ENCODE measurements around the gene HLCS. TPM values are rescaled to one million over a fixed set of nuclear protein-coding genes. Genes with fewer than 3 reads are reported as not detected.

The HLCS gene
- total and polyA plus RNA-seq, 2 donors (not counting 3 experiments of a cell fraction or from before 2014, with no cell fraction given), result 6.7 to 17.2 TPM

DNA sequence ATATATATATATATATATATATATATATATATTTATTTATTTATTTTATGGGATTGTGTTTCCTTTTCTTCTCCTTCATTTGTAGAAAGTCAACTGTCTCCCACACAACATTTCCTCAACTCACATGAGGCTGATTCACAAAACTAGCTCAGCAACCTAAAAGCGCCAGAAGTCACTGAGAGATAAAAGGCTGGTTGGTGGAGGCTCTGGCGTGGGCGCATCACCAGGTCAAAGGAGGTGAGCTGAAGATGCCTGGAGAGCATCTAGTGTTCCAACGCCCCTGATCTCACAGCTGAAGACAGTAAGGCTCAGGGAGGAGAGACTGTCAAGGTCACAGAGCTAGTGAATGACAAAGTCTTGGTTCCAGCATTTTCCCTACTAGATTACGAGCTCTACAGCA lies 78.0 kb downstream of the HLCS start:
- no peak overlapping the region for H3K27ac ChIP-seq (ENCODE audit: insufficient read depth, low read depth, low read length)
- TF ChIP-seq, protein P1, sequence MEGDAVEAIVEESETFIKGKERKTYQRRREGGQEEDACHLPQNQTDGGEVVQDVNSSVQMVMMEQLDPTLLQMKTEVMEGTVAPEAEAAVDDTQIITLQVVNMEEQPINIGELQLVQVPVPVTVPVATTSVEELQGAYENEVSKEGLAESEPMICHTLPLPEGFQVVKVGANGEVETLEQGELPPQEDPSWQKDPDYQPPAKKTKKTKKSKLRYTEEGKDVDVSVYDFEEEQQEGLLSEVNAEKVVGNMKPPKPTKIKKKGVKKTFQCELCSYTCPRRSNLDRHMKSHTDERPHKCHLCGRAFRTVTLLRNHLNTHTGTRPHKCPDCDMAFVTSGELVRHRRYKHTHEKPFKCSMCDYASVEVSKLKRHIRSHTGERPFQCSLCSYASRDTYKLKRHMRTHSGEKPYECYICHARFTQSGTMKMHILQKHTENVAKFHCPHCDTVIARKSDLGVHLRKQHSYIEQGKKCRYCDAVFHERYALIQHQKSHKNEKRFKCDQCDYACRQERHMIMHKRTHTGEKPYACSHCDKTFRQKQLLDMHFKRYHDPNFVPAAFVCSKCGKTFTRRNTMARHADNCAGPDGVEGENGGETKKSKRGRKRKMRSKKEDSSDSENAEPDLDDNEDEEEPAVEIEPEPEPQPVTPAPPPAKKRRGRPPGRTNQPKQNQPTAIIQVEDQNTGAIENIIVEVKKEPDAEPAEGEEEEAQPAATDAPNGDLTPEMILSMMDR (IDR thresholded peaks at IDR 0.05; ENCODE audit: extremely low read depth in 1 of 2, insufficient read depth in 1 of 2, low read depth in 1 of 2, low read length in 2 of 2), result no peak
- TF ChIP-seq MYC (IDR thresholded peaks at IDR 0.05; ENCODE audit: low read depth, low read length), result no peak

DNA sequence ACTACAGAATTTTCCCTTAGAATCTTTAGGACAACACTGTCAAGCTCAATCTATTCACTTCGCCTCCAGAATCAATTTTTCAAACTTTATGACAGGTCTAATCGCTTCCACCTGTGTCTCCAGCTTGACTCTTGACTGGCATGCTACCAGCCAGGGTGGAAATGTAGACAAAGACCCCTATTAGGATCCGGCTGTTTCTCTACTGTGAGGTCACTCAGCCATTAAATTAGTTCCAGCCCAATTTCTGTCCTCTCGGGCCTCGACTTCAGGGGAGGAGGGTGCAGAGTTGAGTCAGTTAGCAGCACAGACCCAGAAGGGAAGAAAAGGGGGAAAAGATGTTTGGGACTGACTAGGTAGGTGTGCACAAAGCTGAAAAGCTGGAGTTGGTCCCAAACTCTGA lies 78.5 kb downstream of the HLCS start:
- ChIA-PET POLR2A (no interaction called here), CTCF (interaction anchor here (1.0 to 2.8 kb wide), 3 partner anchors 12 to 34 kb away, joined by 3 to 11 read pairs (median 4); no protein-coding TSS in a partner anchor)
- no peak overlapping the region for H2AFZ ChIP-seq (ENCODE audit: low read depth, low read length)
- intact Hi-C loops (cut with micrococcal nuclease), result no loop called here
- DNase-seq (ENCODE audit: low read depth, low spot score), result no peak
- TF ChIP-seq JUN (IDR thresholded peaks at IDR 0.05; ENCODE audit: borderline replicate concordance, insufficient read depth, insufficient read length, low read depth) (no peak), EZH2 (IDR thresholded peaks at IDR 0.05; ENCODE audit: borderline replicate concordance, low read depth, low read length, severe bottlenecking) (no peak), POLR2A (IDR thresholded peaks at IDR 0.05; ENCODE audit: low read depth, low read length) (no peak), MYC (IDR thresholded peaks at IDR 0.05; ENCODE audit: low read depth, low read length) (no peak), POLR2AphosphoS5 (IDR thresholded peaks at IDR 0.05; ENCODE audit: insufficient read depth, low read depth, low read length) (no peak), FOS (IDR thresholded peaks at IDR 0.05; ENCODE audit: borderline replicate concordance, insufficient read depth, low read length) (no peak), GATA2 (IDR thresholded peaks at IDR 0.05; ENCODE audit: insufficient read depth, insufficient read length, low read depth, low read length) (no peak)
- TF ChIP-seq, protein P2, sequence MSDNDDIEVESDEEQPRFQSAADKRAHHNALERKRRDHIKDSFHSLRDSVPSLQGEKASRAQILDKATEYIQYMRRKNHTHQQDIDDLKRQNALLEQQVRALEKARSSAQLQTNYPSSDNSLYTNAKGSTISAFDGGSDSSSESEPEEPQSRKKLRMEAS (IDR thresholded peaks at IDR 0.05; ENCODE audit: insufficient read depth, insufficient read length), result no peak
- TF ChIP-seq, protein P1 (IDR thresholded peaks at IDR 0.05; ENCODE audit: extremely low read depth in 1 of 2, insufficient read depth in 1 of 2, low read depth in 1 of 2, low read length in 2 of 2), result no peak
- H3K4me1 ChIP-seq (ENCODE audit: control insufficient read depth, extremely low read depth, insufficient read depth, low read length), result no peaks in the 10 kb centered on the region
- no peaks in the 10 kb centered on the region for H3K36me3 ChIP-seq (ENCODE audit: control insufficient read depth in 2 of 2, extremely low read depth in 1 of 2, insufficient read depth in 2 of 2, low read length in 2 of 2)
- H3K4me3 ChIP-seq (replicated peaks in 1 of 3; ENCODE audit: insufficient read depth in 1 of 3, low read depth in 1 of 3, low read length in 3 of 3), result no peak overlapping the region
- dilution Hi-C loops (cut with MboI; ENCODE audit: extremely low pct_ligation_motif_present, low sequenced_read_pairs), result no loop called here
- H3K4me2 ChIP-seq (ENCODE audit: insufficient read depth, low read length), result no peak overlapping the region
- no peak for FAIRE-seq
- H3K9ac ChIP-seq (replicated peaks; ENCODE audit: extremely low read depth, insufficient read depth, low read length), result no peak overlapping the region
- BruUV-seq (replicated peaks), result no TSS peak
- no peak overlapping the region for H3K27ac ChIP-seq (ENCODE audit: insufficient read depth, low read depth, low read length)
- H3K79me2 ChIP-seq (ENCODE audit: control insufficient read depth, insufficient read depth, low read length), result no peaks in the 10 kb centered on the region
- H3K9me1 ChIP-seq (replicated peaks; ENCODE audit: control insufficient read depth, extremely low read depth, insufficient read depth, low read length), result no peaks in the 10 kb centered on the region
- H4K20me1 ChIP-seq (replicated peaks; ENCODE audit: control insufficient read depth, extremely low read depth, insufficient read depth, low read length), result no peaks in the 10 kb centered on the region
- H3K27me3 ChIP-seq (ENCODE audit: control insufficient read depth in 2 of 2, insufficient read depth in 2 of 2, low read length in 2 of 2), result no peaks in the 10 kb centered on the region
- no peaks in the 10 kb centered on the region for H3K9me3 ChIP-seq (replicated peaks; ENCODE audit: control insufficient read depth, insufficient read depth, low read length)

More for the DNA sequence above, 78.0 kb downstream of the HLCS start:
- H3K9me1 ChIP-seq (replicated peaks; ENCODE audit: control insufficient read depth, extremely low read depth, insufficient read depth, low read length), result no peaks in the 10 kb centered on the region
- no peaks in the 10 kb centered on the region for H3K4me1 ChIP-seq (ENCODE audit: control insufficient read depth, extremely low read depth, insufficient read depth, low read length)
- H4K20me1 ChIP-seq (replicated peaks; ENCODE audit: control insufficient read depth, extremely low read depth, insufficient read depth, low read length), result no peaks in the 10 kb centered on the region
- CTCF ChIA-PET, result interaction anchor here (1.0 to 2.8 kb wide), 4 partner anchors 13 to 88 kb away, joined by 3 to 11 read pairs (median 4); no protein-coding TSS in a partner anchor
- intact Hi-C loops (cut with micrococcal nuclease) (no loop called here), dilution Hi-C loops (cut with MboI; ENCODE audit: extremely low pct_ligation_motif_present, low sequenced_read_pairs) (no loop called here)
- DNase-seq (ENCODE audit: low read depth, low spot score) (no peak), FAIRE-seq (no peak)
- no peak overlapping the region for H3K4me2 ChIP-seq (ENCODE audit: insufficient read depth, low read length)
- no TSS peak for BruUV-seq (replicated peaks)
- H3K27me3 ChIP-seq (ENCODE audit: control insufficient read depth in 2 of 2, insufficient read depth in 2 of 2, low read length in 2 of 2), result no peaks in the 10 kb centered on the region
- no peaks in the 10 kb centered on the region for H3K36me3 ChIP-seq (ENCODE audit: control insufficient read depth in 2 of 2, extremely low read depth in 1 of 2, insufficient read depth in 2 of 2, low read length in 2 of 2)
- no peak overlapping the region for H2AFZ ChIP-seq (ENCODE audit: low read depth, low read length)
- no peak overlapping the region for H3K4me3 ChIP-seq (replicated peaks in 1 of 3; ENCODE audit: insufficient read depth in 1 of 3, low read depth in 1 of 3, low read length in 3 of 3)
- no peaks in the 10 kb centered on the region for H3K9me3 ChIP-seq (replicated peaks; ENCODE audit: control insufficient read depth, insufficient read depth, low read length)
- H3K79me2 ChIP-seq (ENCODE audit: control insufficient read depth, insufficient read depth, low read length), result no peaks in the 10 kb centered on the region
- no peak overlapping the region for H3K9ac ChIP-seq (replicated peaks; ENCODE audit: extremely low read depth, insufficient read depth, low read length)
- POLR2A ChIA-PET, result no interaction called here

All from endothelial cell of umbilical vein (primary cell).